H1 (cell line): ENCODE results near the gene FAM170B. TPM values are rescaled to one million over a fixed set of nuclear protein-coding genes. Genes with fewer than 3 reads are reported as not detected.

Experiments used
- CTCF ChIA-PET: fragments of 300-600 bp; sonication (Branson Sonifier 250); formaldehyde crosslinking; loops from one replicate; lab custom pipeline; 2021; ENCODE audit not compliant: partially characterized antibody; lab: Charles Lee
- POLR2A ChIA-PET: fragments of 300-600 bp; sonication (Branson Sonifier 250); formaldehyde crosslinking; loops from one replicate; lab custom pipeline; 2021; ENCODE audit warnings: inconsistent platforms; ENCODE audit not compliant: partially characterized antibody; lab: Charles Lee
- DNase-seq, 2 experiments: peaks; one replicate each; pipeline versions ENCODE4 v3.0.0 to v3.0.0-alpha.2; 2010 to 2022; ENCODE audit warnings: low spot score in 2 of 2, low read depth in 1 of 2, mixed read lengths in 1 of 2
- FAIRE-seq: peaks from 2 replicates; lab custom pipeline; 2011; peaks lifted over from hg19 to GRCh38; lab: Jason Lieb, UNC
- H2AFZ ChIP-seq: 2 replicates; pipeline ENCODE4 v1.8.1; 2012; ENCODE audit warnings: low read length, inconsistent platforms
- H2AK5ac ChIP-seq: 2 replicates; pipeline ENCODE4 v1.6.1; 2013; ENCODE audit warnings: low read depth, low read length
- H2BK120ac ChIP-seq: replicated peaks from 2 replicates; pipeline ENCODE3; 2013; ENCODE audit warnings: low read depth, low read length, inconsistent platforms
- H2BK12ac ChIP-seq: 2 replicates; pipeline ENCODE4 v1.6.1; 2013; ENCODE audit warnings: low read depth, low read length
- H2BK15ac ChIP-seq: 2 replicates; pipeline ENCODE4 v1.6.1; 2013; ENCODE audit warnings: low read length
- H2BK20ac ChIP-seq: 2 replicates; pipeline ENCODE4 v1.6.1; 2013; ENCODE audit warnings: low read length
- H2BK5ac ChIP-seq: 2 replicates; pipeline ENCODE4 v1.6.1; 2013; ENCODE audit warnings: low read depth, low read length
- H3K14ac ChIP-seq: 2 replicates; pipeline ENCODE4 v1.6.1; 2013; ENCODE audit warnings: inconsistent platforms; ENCODE audit not compliant: insufficient read length
- H3K18ac ChIP-seq: 2 replicates; pipeline ENCODE4 v1.6.1; 2013; ENCODE audit warnings: low read length; ENCODE audit errors: extremely low read depth
- H3K23ac ChIP-seq: 2 replicates; pipeline ENCODE4 v1.6.1; 2013; ENCODE audit warnings: inconsistent platforms; ENCODE audit not compliant: insufficient read length
- H3K23me2 ChIP-seq: 2 replicates; pipeline ENCODE4 v1.6.1; 2013; ENCODE audit warnings: low read depth, low read length
- H3K27ac ChIP-seq: 2 replicates; pipeline ENCODE4 v1.6.1; 2011; ENCODE audit warnings: low read depth, low read length, inconsistent platforms
- H3K27me3 ChIP-seq, 4 experiments: replicated peaks in 1 of 4; 1 replicate in 1 of 4; 2 replicates in 3 of 4; pipeline versions ENCODE4 v1.6.1 to v1.8.1; 2011 to 2013; ENCODE audit warnings: low read length in 3 of 4, mild to moderate bottlenecking in 3 of 4, inconsistent platforms in 2 of 4, mixed read lengths in 2 of 4, moderate library complexity in 1 of 4; ENCODE audit not compliant: control insufficient read depth in 3 of 4, insufficient read depth in 3 of 4; ENCODE audit errors: extremely low read depth in 1 of 4
- H3K36me3 ChIP-seq, 4 experiments: 2 replicates each; pipeline versions ENCODE4 v1.6.1 to v1.8.1; 2011 to 2013; ENCODE audit warnings: mild to moderate bottlenecking in 4 of 4, low read length in 3 of 4, moderate library complexity in 2 of 4, control low read depth in 1 of 4, inconsistent platforms in 1 of 4; ENCODE audit not compliant: insufficient read depth in 4 of 4, control insufficient read depth in 2 of 4
- H3K4ac ChIP-seq: replicated peaks from 2 replicates; pipeline ENCODE3; 2013; ENCODE audit warnings: low read length, low read depth, mixed read lengths, inconsistent platforms; ENCODE audit not compliant: insufficient read length
- H3K4me1 ChIP-seq, 4 experiments: replicated peaks in 1 of 4; 1 replicate in 1 of 4; 2 replicates in 3 of 4; pipeline versions ENCODE4 v1.6.1 to v1.8.1; 2011 to 2013; ENCODE audit warnings: low read length in 3 of 4, inconsistent platforms in 2 of 4, mixed read lengths in 1 of 4; ENCODE audit not compliant: insufficient read depth in 4 of 4, control insufficient read depth in 3 of 4
- H3K4me2 ChIP-seq, 2 experiments: 2 replicates each; pipeline versions ENCODE4 v1.6.1 to v1.8.1; 2011 to 2013; ENCODE audit warnings: low read depth in 2 of 2, low read length in 2 of 2, control low read depth in 1 of 2, inconsistent platforms in 1 of 2, mild to moderate bottlenecking in 1 of 2; ENCODE audit not compliant: insufficient read depth in 1 of 2
- H3K4me3 ChIP-seq, 4 experiments: fragments of 200-600, 300-600 bp in 1 of 4; sonication (generic), shearing (Covaris generic), sonication (Bioruptor Twin) in 1 of 4; 2 replicates each; pipeline versions ENCODE4 v1.5.1 to v1.8.1; 2011 to 2016; ENCODE audit warnings: low read length in 4 of 4, low read depth in 3 of 4, control low read depth in 2 of 4, inconsistent platforms in 2 of 4, mild to moderate bottlenecking in 2 of 4, mixed read lengths in 1 of 4, moderate library complexity in 1 of 4; ENCODE audit not compliant: insufficient read depth in 2 of 4; ENCODE audit errors: extremely low read depth in 1 of 4
- H3K56ac ChIP-seq: replicated peaks from 2 replicates; pipeline ENCODE3; 2013; ENCODE audit warnings: low read depth, mild to moderate bottlenecking, mixed read lengths, low read length, inconsistent platforms; ENCODE audit not compliant: insufficient read length
- H3K79me1 ChIP-seq: 2 replicates; pipeline ENCODE4 v1.6.1; 2013; ENCODE audit warnings: low read depth, low read length, control low read depth
- H3K79me2 ChIP-seq, 2 experiments: 2 replicates each; pipeline versions ENCODE4 v1.6.1 to v1.8.1; 2012 to 2013; ENCODE audit warnings: low read length in 2 of 2, mild to moderate bottlenecking in 2 of 2, inconsistent platforms in 1 of 2; ENCODE audit not compliant: insufficient read depth in 2 of 2, control insufficient read depth in 1 of 2
- H3K9ac ChIP-seq, 4 experiments: replicated peaks in 1 of 4; 1 replicate in 1 of 4; 2 replicates in 3 of 4; pipeline versions ENCODE4 v1.6.1 to v1.8.1; 2011 to 2013; ENCODE audit warnings: low read depth in 3 of 4, low read length in 3 of 4, control low read depth in 2 of 4, mild to moderate bottlenecking in 2 of 4, moderate library complexity in 2 of 4, inconsistent platforms in 1 of 4; ENCODE audit errors: extremely low read depth in 1 of 4
- H3K9me3 ChIP-seq, 2 experiments: 2 replicates each; pipeline versions ENCODE4 v1.6.1 to v1.8.1; 2012 to 2013; ENCODE audit warnings: mild to moderate bottlenecking in 2 of 2, moderate library complexity in 2 of 2, control low read depth in 1 of 2, inconsistent platforms in 1 of 2, low read depth in 1 of 2, low read length in 1 of 2, mixed read lengths in 1 of 2; ENCODE audit not compliant: insufficient read depth in 2 of 2
- H4K20me1 ChIP-seq, 2 experiments: replicated peaks in 1 of 2; 2 replicates each; pipeline versions ENCODE3 to v1.8.1; 2011 to 2013; ENCODE audit warnings: inconsistent platforms in 2 of 2, low read length in 2 of 2, mild to moderate bottlenecking in 1 of 2; ENCODE audit not compliant: insufficient read depth in 2 of 2, control insufficient read depth in 1 of 2
- H4K5ac ChIP-seq: 2 replicates; pipeline ENCODE4 v1.6.1; 2013; ENCODE audit warnings: low read length, low read depth, mixed read lengths, inconsistent platforms; ENCODE audit not compliant: insufficient read length
- H4K8ac ChIP-seq: 2 replicates; pipeline ENCODE4 v1.8.0; 2013; ENCODE audit warnings: mild to moderate bottlenecking, moderate library complexity, low read length, inconsistent platforms; ENCODE audit not compliant: insufficient read depth; ENCODE audit errors: extremely low read depth
- H4K91ac ChIP-seq: replicated peaks from 2 replicates; pipeline ENCODE3; 2013; ENCODE audit warnings: low read length, mixed read lengths, inconsistent platforms; ENCODE audit not compliant: insufficient read length
- CBX5 ChIP-seq: fragments of 300-800, 300-1000 bp; sonication (generic); IDR thresholded peaks from 2 replicates; pipeline ENCODE4 v1.7.1; 2016; ENCODE audit warnings: antibody characterized with exemption, low read length, low read depth
- CBX8 ChIP-seq: fragments of 300-800, 300-1000 bp; sonication (generic); IDR thresholded peaks from 2 replicates; pipeline ENCODE4 v1.7.1; 2016; ENCODE audit warnings: low read depth, low read length, borderline replicate concordance
- CREB1 ChIP-seq: IDR thresholded peaks from 2 replicates; pipeline ENCODE4 v1.6.1; 2012; ENCODE audit warnings: inconsistent platforms
- CTBP2 ChIP-seq: IDR thresholded peaks from 2 replicates; pipeline ENCODE4 v1.7.0; 2011; ENCODE audit warnings: borderline replicate concordance, mild to moderate bottlenecking, moderate library complexity, mixed read lengths, low read length; ENCODE audit not compliant: insufficient read depth, insufficient read length
- GTF2F1 ChIP-seq: IDR thresholded peaks from 2 replicates; pipeline ENCODE4 v1.6.1; 2012; ENCODE audit warnings: low read depth, low read length, improper control_type of control experiment, borderline replicate concordance
- KDM4A ChIP-seq: IDR thresholded peaks from one replicate; pipeline ENCODE4 v1.7.1; 2012; ENCODE audit warnings: low read depth, mild to moderate bottlenecking, moderate library complexity, low read length, inconsistent platforms; ENCODE audit not compliant: severe bottlenecking
- SIN3A ChIP-seq, 2 experiments: IDR thresholded peaks in 1 of 2; conservative IDR thresholded peaks in 1 of 2; 2 replicates each; pipeline ENCODE4 v1.6.1; 2011 to 2012; ENCODE audit warnings: low read length in 2 of 2, improper control_type of control experiment in 1 of 2, low read depth in 1 of 2, mild to moderate bottlenecking in 1 of 2
- SIRT6 ChIP-seq: IDR thresholded peaks from one replicate; pipeline ENCODE4 v1.7.1; 2012; ENCODE audit warnings: low read length, inconsistent platforms
- WGBS, 2 experiments: shearing (Covaris generic) in 1 of 2; methylation state at CpG; one replicate each; pipeline versions ENCODE4 v1.1.6 to v1.1.7; 2013 to 2015; ENCODE audit warnings: low lambda C conversion rate in 2 of 2, mixed read lengths in 2 of 2, inconsistent platforms in 1 of 2, low coverage in 1 of 2, missing lambda C conversion rate in 1 of 2; ENCODE audit not compliant: insufficient replicate concordance in 2 of 2, insufficient coverage in 1 of 2, insufficient read length in 1 of 2; ENCODE audit errors: extremely low coverage in 1 of 2, missing lambda C conversion rate in 1 of 2; 5-methylcytosine and 5-hydroxymethylcytosine counted together
- polyA plus RNA-seq, 7 experiments: library from polyadenylated mRNA; depleted of rRNA in 3 of 7; stranded (reverse) in 5 of 7; unstranded in 2 of 7; fragments of >200 nt in 5 of 7; fragments of 200-250 nt in 2 of 7; gene quantifications; 1 replicate in 5 of 7; 2 replicates in 1 of 7; 4 replicates in 1 of 7; pipeline versions ENCODE4 v1.2.1 to v1.2.3, GENCODE V29; 2011 to 2013; ENCODE audit warnings: missing spikeins in 2 of 7, mixed read lengths in 2 of 7
- total RNA-seq: library from RNA; stranded (reverse); fragmentation: NEBNext Ultra II Directional; extraction: Animal tissue kit (Norgen Biotek cat#: 25700); gene quantifications from 2 replicates; pipeline ENCODE4 v1.2.1, GENCODE V29; 2021
- TF ChIP-seq, protein P1 (sequence below): IDR thresholded peaks from 2 replicates; pipeline ENCODE4 v1.6.1; 2011; ENCODE audit warnings: low read depth, mild to moderate bottlenecking, low read length; ENCODE audit not compliant: insufficient read depth
- TF ChIP-seq, protein P2 (sequence below): IDR thresholded peaks from 2 replicates; pipeline ENCODE4 v1.6.1; 2012; ENCODE audit warnings: inconsistent platforms

FAM170B gene
- total and polyA plus RNA-seq, 2 of the 8 experiments (the other 6 are each of a cell fraction or from before 2014, with no cell fraction given) = not detected

DNA sequence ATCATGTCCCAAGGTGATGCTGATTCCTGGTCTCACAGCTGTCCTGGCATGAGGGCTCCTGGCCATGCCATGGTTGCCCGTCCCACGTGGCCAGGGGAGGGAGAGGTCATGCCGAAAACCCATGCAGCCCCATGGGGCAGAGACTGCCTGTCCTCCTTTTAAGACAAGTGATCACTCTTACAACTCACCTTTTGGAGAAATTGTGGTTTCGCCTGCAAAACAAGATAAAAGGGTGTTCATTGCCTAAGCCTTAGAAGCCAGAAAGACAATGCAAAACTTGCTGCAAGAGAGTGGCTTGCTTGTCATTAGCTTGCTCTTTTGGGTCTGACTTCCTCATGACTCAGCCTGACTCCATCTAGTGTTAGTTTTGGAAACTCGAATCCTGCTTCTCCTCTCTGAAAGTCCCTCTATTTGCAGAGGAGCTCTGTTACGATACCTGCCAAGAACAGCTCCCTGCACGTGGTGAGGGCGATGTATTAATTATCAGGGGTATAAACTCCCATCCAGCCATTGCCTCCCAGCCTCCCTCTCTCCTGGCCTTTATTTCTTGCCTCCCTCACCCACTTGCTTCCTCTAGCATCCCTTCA lies 27.7 kb upstream of the FAM170B start:
- peak; percentile 66 for FAIRE-seq
- WGBS, 2 experiments = 76% methylated on average over 8 of the region's 8 CpGs; no CpG with 5 or more reads in 1 of the 2 experiments
- TF ChIP-seq CBX8 (no peak), GTF2F1 (no peak), SIN3A (conservative IDR thresholded peaks at IDR 0.05 in 1 of 2, IDR thresholded peaks at IDR 0.05 in 1 of 2; ENCODE audit: low read depth in 1 of 2, low read length in 2 of 2) (no peak), CTBP2 (no peak), CREB1 (no peak), CBX5 (no peak), KDM4A (no peak), SIRT6 (no peak)
- TF ChIP-seq, protein P1, sequence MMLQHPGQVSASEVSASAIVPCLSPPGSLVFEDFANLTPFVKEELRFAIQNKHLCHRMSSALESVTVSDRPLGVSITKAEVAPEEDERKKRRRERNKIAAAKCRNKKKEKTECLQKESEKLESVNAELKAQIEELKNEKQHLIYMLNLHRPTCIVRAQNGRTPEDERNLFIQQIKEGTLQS = no peak
- TF ChIP-seq, protein P2, sequence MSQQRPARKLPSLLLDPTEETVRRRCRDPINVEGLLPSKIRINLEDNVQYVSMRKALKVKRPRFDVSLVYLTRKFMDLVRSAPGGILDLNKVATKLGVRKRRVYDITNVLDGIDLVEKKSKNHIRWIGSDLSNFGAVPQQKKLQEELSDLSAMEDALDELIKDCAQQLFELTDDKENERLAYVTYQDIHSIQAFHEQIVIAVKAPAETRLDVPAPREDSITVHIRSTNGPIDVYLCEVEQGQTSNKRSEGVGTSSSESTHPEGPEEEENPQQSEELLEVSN = 0 out of 2 replicates have a peak, but pooled peaks have one; percentile 14

More for the DNA sequence above, 27.7 kb upstream of the FAM170B start:
- H4K20me1 ChIP-seq = no peaks in the 10 kb centered on the region
- no peak overlapping the region for H3K56ac ChIP-seq
- no peak overlapping the region for H4K5ac ChIP-seq
- no peak overlapping the region for H2BK120ac ChIP-seq
- no peaks in the 10 kb centered on the region for H3K79me2 ChIP-seq
- no peak overlapping the region for H3K4ac ChIP-seq
- H3K9me3 ChIP-seq = no peaks in the 10 kb centered on the region
- H3K23me2 ChIP-seq = no peaks in the 10 kb centered on the region
- no peaks in the 10 kb centered on the region for H3K27me3 ChIP-seq
- no peak overlapping the region for H2AK5ac ChIP-seq
- H3K4me1 ChIP-seq = peaks cover 0 to 2% (median under 1%) of the 10 kb centered on the region in 4 experiments; a peak in 2 of 7 replicates
- H3K9ac ChIP-seq = no peak overlapping the region
- H2BK5ac ChIP-seq = no peak overlapping the region
- no peak overlapping the region for H3K18ac ChIP-seq
- peak overlapping the region; percentile 75 for H2AFZ ChIP-seq
- H2BK15ac ChIP-seq = peak overlapping the region; percentile 50; the same call in 1 of the 2 replicates
- ChIA-PET POLR2A (no interaction called here), CTCF (interaction anchor here (0.6 to 5.5 kb wide), 33 partner anchors 9 to 554 kb away, joined by 3 to 49 read pairs (median 4); no protein-coding TSS in a partner anchor)
- H3K36me3 ChIP-seq = no peaks in the 10 kb centered on the region
- H3K14ac ChIP-seq = no peak overlapping the region
- no peak overlapping the region for H3K4me2 ChIP-seq
- no peak for DNase-seq
- H3K27ac ChIP-seq = no peak overlapping the region
- H3K4me3 ChIP-seq = no peak overlapping the region
- no peaks in the 10 kb centered on the region for H3K79me1 ChIP-seq
- H4K91ac ChIP-seq = no peak overlapping the region
- H4K8ac ChIP-seq = no peak overlapping the region
- no peak overlapping the region for H3K23ac ChIP-seq
- H2BK20ac ChIP-seq = no peak overlapping the region; the same call in 1 of the 2 replicates
- no peak overlapping the region; the same call in 1 of the 2 replicates for H2BK12ac ChIP-seq
